Ecto neural progenitor cell (in vitro differentiated cells): ENCODE results near the gene CERS2.

Experiments used
- DNase-seq: peaks from one replicate; pipeline ENCODE4 v3.0.0-alpha.2; 2018; ENCODE audit warnings: low spot score

The CERS2 gene

GRCh38 chr1:150974580-150975478 lies at the start of gene CERS2:
Gene CERS2 (minus strand): TSS chr1:150974835. CDS start chr1:150969090, 5,745 bp downstream.
- DNase-seq, result peak; percentile 88

- DNase-seq, result no peak
Measured at GRCh38 chr1:151013518-151013917, 38.9 kb upstream of the CERS2 start.

- DNase-seq, result no peak
Measured at GRCh38 chr1:151012684-151013471, 38.2 kb upstream of the CERS2 start.

- no peak for DNase-seq
Measured at GRCh38 chr1:151011154-151011850, 36.7 kb upstream of the CERS2 start.

- no peak for DNase-seq
Measured at GRCh38 chr1:151010346-151010726, 35.7 kb upstream of the CERS2 start.

- no peak for DNase-seq
Measured at GRCh38 chr1:151009674-151010345, 35.2 kb upstream of the CERS2 start.

GRCh38 chr1:151009206-151009587 lies 34.6 kb upstream of the CERS2 start:
- no peak for DNase-seq

GRCh38 chr1:151008244-151009205 lies 33.9 kb upstream of the CERS2 start, which contains the start of gene PRUNE1:
Gene PRUNE1 (plus strand): TSS chr1:151008449. CDS start chr1:151008633, 184 bp downstream.
- peak; percentile 95 for DNase-seq

- DNase-seq, result no peak
Measured at GRCh38 chr1:151007853-151008243, 33.2 kb upstream of the CERS2 start.

GRCh38 chr1:151006327-151007052 lies 31.9 kb upstream of the CERS2 start, which contains the start of gene MINDY1:
Gene MINDY1 (minus strand): TSS chr1:151006902. CDS start chr1:151002617, 4,285 bp downstream.
- peak; percentile 78 for DNase-seq

- DNase-seq, result no peak
Measured at GRCh38 chr1:151005729-151006319, 31.2 kb upstream of the CERS2 start.

- no peak for DNase-seq
Measured at GRCh38 chr1:151003180-151003579, 28.5 kb upstream of the CERS2 start.

GRCh38 chr1:151002611-151003010 lies 28.0 kb upstream of the CERS2 start:
- no peak for DNase-seq

GRCh38 chr1:151002051-151002450 lies 27.4 kb upstream of the CERS2 start:
- DNase-seq, result no peak

- no peak for DNase-seq
Measured at GRCh38 chr1:151001602-151002001, 27.0 kb upstream of the CERS2 start.

- no peak for DNase-seq
Measured at GRCh38 chr1:151000408-151000807, 25.8 kb upstream of the CERS2 start.

- no peak for DNase-seq
Measured at GRCh38 chr1:150999926-151000325, 25.3 kb upstream of the CERS2 start.

- DNase-seq, result no peak
Measured at GRCh38 chr1:150999051-150999674, 24.5 kb upstream of the CERS2 start.

GRCh38 chr1:150997949-150998348 lies 23.3 kb upstream of the CERS2 start:
- DNase-seq, result no peak
